ENCODE data around the gene MCAM. TPM values are rescaled to one million over a fixed set of nuclear protein-coding genes. Genes with fewer than 3 reads are reported as not detected.

Gene MCAM
- total and polyA plus RNA-seq, 4 donors, result 2.2 to 49.6 (median 9.3) TPM

GRCh38 chr11:119306373-119306890 lies 10.5 kb downstream of the MCAM start:
- Histone ChIP-seq H3K4me1 (ENCODE audit: control insufficient read depth in 4 of 4, insufficient read depth in 4 of 4, low read length in 3 of 4) (no peaks in the 10 kb centered on the region), H3K9me3 (ENCODE audit: control insufficient read depth in 4 of 4, low read length in 3 of 4) (no peaks in the 10 kb centered on the region), H3K4me3 (ENCODE audit: low read depth in 1 of 3, low read length in 3 of 3) (no peak overlapping the region), H3K27me3 (ENCODE audit: control insufficient read depth in 4 of 4, insufficient read depth in 4 of 4, low read length in 3 of 4) (no peaks in the 10 kb centered on the region), H3K27ac (ENCODE audit: low read depth in 1 of 2, low read length in 2 of 2) (no peak overlapping the region), H3K9ac (ENCODE audit: low read depth in 1 of 2, low read length in 2 of 2) (no peak overlapping the region), H3K36me3 (ENCODE audit: control insufficient read depth in 4 of 4, insufficient read depth in 3 of 4, low read depth in 1 of 4, low read length in 3 of 4) (peaks cover 0 to 15% (median 9%) of the 10 kb centered on the region in 4 donors)
- WGBS, result 88% methylated on average over 5 of the region's 5 CpGs
- DNase-seq (ENCODE audit: low spot score), result no peak
- no peak for TF ChIP-seq SP1 (IDR thresholded peaks at IDR 0.05)
- no peak for TF ChIP-seq CTCF (IDR thresholded peaks at IDR 0.05; ENCODE audit: low read depth, low read length, missing input control)
- TF ChIP-seq GABPA (IDR thresholded peaks at IDR 0.05 in 1 of 2, conservative IDR thresholded peaks at IDR 0.05 in 1 of 2), result no peak
- TF ChIP-seq FOXA1 (IDR thresholded peaks at IDR 0.05), result no peak
- TF ChIP-seq EGR1 (IDR thresholded peaks at IDR 0.05; ENCODE audit: low read depth in 2 of 2), result no peak
- TF ChIP-seq HNF4G (IDR thresholded peaks at IDR 0.05), result no peak
- TF ChIP-seq NR2F2 (IDR thresholded peaks at IDR 0.05), result no peak
- TF ChIP-seq TAF1 (conservative IDR thresholded peaks at IDR 0.05), result no peak
- no peak for TF ChIP-seq RAD21 (IDR thresholded peaks at IDR 0.05)
- no peak for TF ChIP-seq ZBTB33 (IDR thresholded peaks at IDR 0.05)
- no peak for TF ChIP-seq JUND (IDR thresholded peaks at IDR 0.05)
- TF ChIP-seq REST (IDR thresholded peaks at IDR 0.05), result no peak
- no peak for TF ChIP-seq ATF3 (IDR thresholded peaks at IDR 0.05)
- TF ChIP-seq HNF4A (conservative IDR thresholded peaks at IDR 0.05), result no peak
- no peak for TF ChIP-seq YY1 (IDR thresholded peaks at IDR 0.05)
- no peak for TF ChIP-seq MAX (IDR thresholded peaks at IDR 0.05)
- no peak for TF ChIP-seq FOXA2 (IDR thresholded peaks at IDR 0.05)
